ENCODE data around the gene ASCL3. TPM values are rescaled to one million over a fixed set of nuclear protein-coding genes. Genes with fewer than 3 reads are reported as not detected.
"Not testable (repeated sequence)": the region's sequence is repeated elsewhere in the genome, so short reads cannot be mapped to it uniquely, and the experiment has no call there.

The ASCL3 gene
- total RNA-seq, 4 donors from 2014 or later: not detected

- DNase-seq: no peak
- no peaks in the 10 kb centered on the region for H3K4me1 ChIP-seq
- no peak for TF ChIP-seq POLR2A (IDR thresholded peaks at IDR 0.05)
- TF ChIP-seq CTCF (IDR thresholded peaks at IDR 0.05): no peak
- no peak overlapping the region for H3K4me3 ChIP-seq (replicated peaks in 1 of 3)
- no peaks in the 10 kb centered on the region for H3K36me3 ChIP-seq
- H3K27me3 ChIP-seq: no peaks in the 10 kb centered on the region
- no peak overlapping the region for H3K27ac ChIP-seq
- intact Hi-C loops (cut with DNase I): no loop called here
- no peaks in the 10 kb centered on the region for H3K9me3 ChIP-seq
Measured at GRCh38 chr11:8899119-8899753, 43.6 kb downstream of the ASCL3 start.

GRCh38 chr11:8891185-8891584 is 51.6 kb downstream of the ASCL3 start:
- 94 to 97% methylated on average over 2 of the region's 2 CpGs for WGBS, 2 donors
- H3K36me3 ChIP-seq; H3K4me3 ChIP-seq (replicated peaks in 1 of 3); H3K27ac ChIP-seq; H3K9me3 ChIP-seq; H3K4me1 ChIP-seq; DNase-seq; H3K27me3 ChIP-seq; intact Hi-C loops (cut with DNase I): not testable (repeated sequence)

Small RNAs within 50 kb of the gene (small RNA-seq; reads per million reads assigned to genes)
- gene RF00019: not detected

Other genes starting within 250 kb of the ASCL3 start
- gene AKIP1, start 31.8 kb downstream of the ASCL3 start, total RNA-seq: 10 to 100 TPM; 25.2 to 33.9 (median 27.8) TPM
- not detected for gene C11orf16, start 10.1 kb downstream of the ASCL3 start, total RNA-seq
- 100 to 1,000 TPM in 2 of 4 donors, 10 to 100 TPM in 2; 73.3 to 158 (median 114) TPM for gene TMEM9B, start 21.4 kb upstream of the ASCL3 start, total RNA-seq
- 1 to 10 TPM in 2 of 4 donors, under 1 TPM in 2; 0.56 to 6.6 (median 1.2) TPM for gene NRIP3, start 61.0 kb upstream of the ASCL3 start, total RNA-seq
- 1 to 10 TPM; 1.2 to 4.9 (median 3.1) TPM for gene SCUBE2, start 148.6 kb upstream of the ASCL3 start, total RNA-seq

Data from thyroid gland (tissue), 4 donors.